Measurements from ENCODE around the gene CDK18.

The CDK18 gene

GRCh38 chr1:205510308-205510950 is 6.0 kb downstream of the CDK18 start:
- Histone ChIP-seq H3K4me3 (ENCODE audit: insufficient read depth in 1 of 2, low read depth in 1 of 2, low read length in 2 of 2) (no peak overlapping the region), H3K79me1 (replicated peaks; ENCODE audit: low read length, poor library complexity, severe bottlenecking) (no peaks in the 10 kb centered on the region), H2AFZ (ENCODE audit: low read depth, low read length) (no peak overlapping the region), H3K27ac (ENCODE audit: low read length, poor library complexity, severe bottlenecking) (no peak overlapping the region), H2BK15ac (ENCODE audit: low read depth, poor library complexity, severe bottlenecking) (no peak overlapping the region), H2AK5ac (ENCODE audit: low read length, severe bottlenecking) (no peak overlapping the region), H2BK12ac (ENCODE audit: low read length in 2 of 2) (no peak overlapping the region), H3K27me3 (ENCODE audit: control insufficient read depth in 1 of 2, insufficient read depth in 1 of 2, low read length in 2 of 2) (peaks cover 20 to 31% of the 10 kb centered on the region in 2 experiments), H3K23ac (ENCODE audit: low read length in 2 of 2) (no peak overlapping the region), H3K9me3 (ENCODE audit: control insufficient read depth, low read length) (no peaks in the 10 kb centered on the region), H3K36me3 (ENCODE audit: control insufficient read depth in 1 of 2, insufficient read depth in 2 of 2, low read depth in 1 of 2, low read length in 2 of 2) (no peaks in the 10 kb centered on the region), H4K8ac (ENCODE audit: low read length) (no peak overlapping the region), H3K4me2 (ENCODE audit: low read length, poor library complexity, severe bottlenecking) (no peak overlapping the region), H3K14ac (ENCODE audit: low read length in 2 of 2) (no peak overlapping the region), H2BK120ac (ENCODE audit: low read depth, low read length) (no peak overlapping the region), H3K18ac (ENCODE audit: low read depth in 1 of 2, low read length in 2 of 2) (no peak overlapping the region), H2BK5ac (ENCODE audit: low read depth, low read length, poor library complexity, severe bottlenecking) (no peak overlapping the region), H3K4me1 (ENCODE audit: control insufficient read depth, insufficient read depth, low read depth, low read length) (peaks cover 13% of the 10 kb centered on the region), H4K91ac (ENCODE audit: low read length) (no peak overlapping the region), H3K4ac (ENCODE audit: low read depth in 1 of 2, low read length in 2 of 2) (no peak overlapping the region), H3K9ac (ENCODE audit: low read length) (no peak overlapping the region)
- WGBS = 92% methylated on average over 7 of the region's 7 CpGs
- DNase-seq = no peak

- Histone ChIP-seq H2AFZ (ENCODE audit: low read depth, low read length) (no peak overlapping the region), H3K4me3 (ENCODE audit: insufficient read depth in 1 of 2, low read depth in 1 of 2, low read length in 2 of 2) (no peak overlapping the region), H2BK12ac (ENCODE audit: low read length in 2 of 2) (no peak overlapping the region), H3K23ac (ENCODE audit: low read length in 2 of 2) (no peak overlapping the region), H4K91ac (ENCODE audit: low read length) (no peak overlapping the region), H2BK15ac (ENCODE audit: low read depth, poor library complexity, severe bottlenecking) (no peak overlapping the region), H3K4me1 (ENCODE audit: control insufficient read depth, insufficient read depth, low read depth, low read length) (peaks cover 10% of the 10 kb centered on the region), H3K9ac (ENCODE audit: low read length) (no peak overlapping the region), H2BK5ac (ENCODE audit: low read depth, low read length, poor library complexity, severe bottlenecking) (no peak overlapping the region), H3K36me3 (ENCODE audit: control insufficient read depth in 1 of 2, insufficient read depth in 2 of 2, low read depth in 1 of 2, low read length in 2 of 2) (no peaks in the 10 kb centered on the region), H3K4me2 (ENCODE audit: low read length, poor library complexity, severe bottlenecking) (no peak overlapping the region), H3K27ac (ENCODE audit: low read length, poor library complexity, severe bottlenecking) (no peak overlapping the region), H3K4ac (ENCODE audit: low read depth in 1 of 2, low read length in 2 of 2) (no peak overlapping the region), H2BK120ac (ENCODE audit: low read depth, low read length) (no peak overlapping the region), H3K18ac (ENCODE audit: low read depth in 1 of 2, low read length in 2 of 2) (no peak overlapping the region), H3K79me1 (replicated peaks; ENCODE audit: low read length, poor library complexity, severe bottlenecking) (no peaks in the 10 kb centered on the region), H3K27me3 (ENCODE audit: control insufficient read depth in 1 of 2, insufficient read depth in 1 of 2, low read length in 2 of 2) (peaks cover 15 to 26% of the 10 kb centered on the region in 2 experiments), H2AK5ac (ENCODE audit: low read length, severe bottlenecking) (no peak overlapping the region), H4K8ac (ENCODE audit: low read length) (no peak overlapping the region), H3K9me3 (ENCODE audit: control insufficient read depth, low read length) (no peaks in the 10 kb centered on the region), H3K14ac (ENCODE audit: low read length in 2 of 2) (no peak overlapping the region)
- DNase-seq = no peak
- 92% methylated on average over 2 of the region's 3 CpGs for WGBS
These were observed 6.5 kb downstream of the CDK18 start for GRCh38 chr1:205510951-205511330.

GRCh38 chr1:205512059-205513045 is 7.9 kb downstream of the CDK18 start:
- no peaks in the 10 kb centered on the region for H3K9me3 ChIP-seq (ENCODE audit: control insufficient read depth, low read length)
- peaks cover 6 to 28% of the 10 kb centered on the region in 2 experiments for H3K27me3 ChIP-seq (ENCODE audit: control insufficient read depth in 1 of 2, insufficient read depth in 1 of 2, low read length in 2 of 2)
- H3K18ac ChIP-seq (ENCODE audit: low read depth in 1 of 2, low read length in 2 of 2) = no peak overlapping the region
- no peak overlapping the region for H3K4ac ChIP-seq (ENCODE audit: low read depth in 1 of 2, low read length in 2 of 2)
- H3K27ac ChIP-seq (ENCODE audit: low read length, poor library complexity, severe bottlenecking) = no peak overlapping the region
- H2BK5ac ChIP-seq (ENCODE audit: low read depth, low read length, poor library complexity, severe bottlenecking) = no peak overlapping the region
- no peak overlapping the region for H2BK12ac ChIP-seq (ENCODE audit: low read length in 2 of 2)
- no peak overlapping the region for H3K14ac ChIP-seq (ENCODE audit: low read length in 2 of 2)
- H3K9ac ChIP-seq (ENCODE audit: low read length) = no peak overlapping the region
- H2BK15ac ChIP-seq (ENCODE audit: low read depth, poor library complexity, severe bottlenecking) = no peak overlapping the region
- H2AFZ ChIP-seq (ENCODE audit: low read depth, low read length) = no peak overlapping the region
- peaks cover 9% of the 10 kb centered on the region for H3K4me1 ChIP-seq (ENCODE audit: control insufficient read depth, insufficient read depth, low read depth, low read length)
- WGBS = 67% methylated on average over 11 of the region's 13 CpGs
- no peak overlapping the region for H3K23ac ChIP-seq (ENCODE audit: low read length in 2 of 2)
- H3K79me1 ChIP-seq (replicated peaks; ENCODE audit: low read length, poor library complexity, severe bottlenecking) = no peaks in the 10 kb centered on the region
- no peak overlapping the region for H3K4me2 ChIP-seq (ENCODE audit: low read length, poor library complexity, severe bottlenecking)
- H4K91ac ChIP-seq (ENCODE audit: low read length) = no peak overlapping the region
- H2BK120ac ChIP-seq (ENCODE audit: low read depth, low read length) = no peak overlapping the region
- H2AK5ac ChIP-seq (ENCODE audit: low read length, severe bottlenecking) = no peak overlapping the region
- H3K4me3 ChIP-seq (ENCODE audit: insufficient read depth in 1 of 2, low read depth in 1 of 2, low read length in 2 of 2) = no peak overlapping the region
- no peaks in the 10 kb centered on the region for H3K36me3 ChIP-seq (ENCODE audit: control insufficient read depth in 1 of 2, insufficient read depth in 2 of 2, low read depth in 1 of 2, low read length in 2 of 2)
- no peak overlapping the region for H4K8ac ChIP-seq (ENCODE audit: low read length)
- no peak for DNase-seq

GRCh38 chr1:205513774-205514173 is 9.3 kb downstream of the CDK18 start:
- no peak overlapping the region for H2BK12ac ChIP-seq (ENCODE audit: low read length in 2 of 2)
- no peaks in the 10 kb centered on the region for H3K9me3 ChIP-seq (ENCODE audit: control insufficient read depth, low read length)
- H2AK5ac ChIP-seq (ENCODE audit: low read length, severe bottlenecking) = no peak overlapping the region
- H3K27me3 ChIP-seq (ENCODE audit: control insufficient read depth in 1 of 2, insufficient read depth in 1 of 2, low read length in 2 of 2) = peaks cover 16 to 39% of the 10 kb centered on the region in 2 experiments
- H3K4me3 ChIP-seq (ENCODE audit: insufficient read depth in 1 of 2, low read depth in 1 of 2, low read length in 2 of 2) = no peak overlapping the region
- H3K18ac ChIP-seq (ENCODE audit: low read depth in 1 of 2, low read length in 2 of 2) = no peak overlapping the region
- no peaks in the 10 kb centered on the region for H3K36me3 ChIP-seq (ENCODE audit: control insufficient read depth in 1 of 2, insufficient read depth in 2 of 2, low read depth in 1 of 2, low read length in 2 of 2)
- no peak overlapping the region for H3K23ac ChIP-seq (ENCODE audit: low read length in 2 of 2)
- no peak overlapping the region for H4K91ac ChIP-seq (ENCODE audit: low read length)
- DNase-seq = no peak
- no peak overlapping the region for H2BK15ac ChIP-seq (ENCODE audit: low read depth, poor library complexity, severe bottlenecking)
- H3K79me1 ChIP-seq (replicated peaks; ENCODE audit: low read length, poor library complexity, severe bottlenecking) = no peaks in the 10 kb centered on the region
- H2AFZ ChIP-seq (ENCODE audit: low read depth, low read length) = no peak overlapping the region
- H2BK5ac ChIP-seq (ENCODE audit: low read depth, low read length, poor library complexity, severe bottlenecking) = no peak overlapping the region
- H4K8ac ChIP-seq (ENCODE audit: low read length) = no peak overlapping the region
- no peak overlapping the region for H2BK120ac ChIP-seq (ENCODE audit: low read depth, low read length)
- no peak overlapping the region for H3K9ac ChIP-seq (ENCODE audit: low read length)
- WGBS = 68% methylated on average over 5 of the region's 5 CpGs
- peaks cover 9% of the 10 kb centered on the region for H3K4me1 ChIP-seq (ENCODE audit: control insufficient read depth, insufficient read depth, low read depth, low read length)
- no peak overlapping the region for H3K27ac ChIP-seq (ENCODE audit: low read length, poor library complexity, severe bottlenecking)
- no peak overlapping the region for H3K4ac ChIP-seq (ENCODE audit: low read depth in 1 of 2, low read length in 2 of 2)
- no peak overlapping the region for H3K14ac ChIP-seq (ENCODE audit: low read length in 2 of 2)
- no peak overlapping the region for H3K4me2 ChIP-seq (ENCODE audit: low read length, poor library complexity, severe bottlenecking)
